ENCODE results near the gene A4GALT. TPM values are rescaled to one million over a fixed set of nuclear protein-coding genes. Genes with fewer than 3 reads are reported as not detected.

Gene A4GALT
- total RNA-seq = 10 to 100 TPM; 10.9 to 36.4 (median 23.3) TPM

- TF ChIP-seq CTCF (IDR thresholded peaks at IDR 0.05; ENCODE audit: low read depth) = no peak
Measured at GRCh38 chr22:42720263-42721044, at the start of gene A4GALT. TSS of gene A4GALT (minus strand) at chr22:42720870. CDS start at chr22:42693951, 26,919 bp downstream.

GRCh38 chr22:42770448-42770726 is 49.7 kb upstream of the A4GALT start:
- no peak for TF ChIP-seq CTCF (IDR thresholded peaks at IDR 0.05; ENCODE audit: low read depth)

- no peak for TF ChIP-seq CTCF (IDR thresholded peaks at IDR 0.05; ENCODE audit: low read depth)
Measured at GRCh38 chr22:42769574-42770447, 49.1 kb upstream of the A4GALT start.

GRCh38 chr22:42769238-42769573 is 48.5 kb upstream of the A4GALT start:
- no peak for TF ChIP-seq CTCF (IDR thresholded peaks at IDR 0.05; ENCODE audit: low read depth)

- TF ChIP-seq CTCF (IDR thresholded peaks at IDR 0.05; ENCODE audit: low read depth) = no peak
Measured at GRCh38 chr22:42768385-42769035, 47.8 kb upstream of the A4GALT start.

GRCh38 chr22:42766860-42767259 is 46.2 kb upstream of the A4GALT start:
- no peak for TF ChIP-seq CTCF (IDR thresholded peaks at IDR 0.05; ENCODE audit: low read depth)

- TF ChIP-seq CTCF (IDR thresholded peaks at IDR 0.05; ENCODE audit: low read depth) = no peak
Measured at GRCh38 chr22:42764895-42765363, 44.3 kb upstream of the A4GALT start.
